ENCODE results near the gene MGMT. TPM values are rescaled to one million over a fixed set of nuclear protein-coding genes. Genes with fewer than 3 reads are reported as not detected.
"Not testable (repeated sequence)": the region's sequence is repeated elsewhere in the genome, so short reads cannot be mapped to it uniquely, and the experiment has no call there.

Gene MGMT
- total and polyA plus RNA-seq, 3 donors from 2014 or later = 32.8 to 40.7 (median 37.9) TPM

GRCh38 chr10:129421399-129422010, 45.5 kb upstream of the MGMT start:
- Histone ChIP-seq H3K27ac (no peak overlapping the region), H3K4me3 (no peak overlapping the region), H3K27me3 (no peaks in the 10 kb centered on the region), H3K36me3 (ENCODE audit: low read depth, missing control alignments) (no peaks in the 10 kb centered on the region), H3K4me1 (no peaks in the 10 kb centered on the region), H3K9me3 (no peaks in the 10 kb centered on the region)
- intact Hi-C loops (cut with DNase I; ENCODE audit: low total_unique reads) = no loop called here
- TF ChIP-seq CTCF (IDR thresholded peaks at IDR 0.05) = no peak
- TF ChIP-seq POLR2A (IDR thresholded peaks at IDR 0.05) = no peak
- 91 to 95% methylated on average over 10 of the region's 10 CpGs for WGBS, 2 donors
- no peak for DNase-seq

- Histone ChIP-seq H3K9me3 (no peaks in the 10 kb centered on the region), H3K4me1 (no peaks in the 10 kb centered on the region), H3K36me3 (ENCODE audit: low read depth, missing control alignments) (no peaks in the 10 kb centered on the region), H3K4me3 (no peak overlapping the region), H3K27me3 (no peaks in the 10 kb centered on the region), H3K27ac (no peak overlapping the region)
- no peak for TF ChIP-seq CTCF (IDR thresholded peaks at IDR 0.05)
- no peak for TF ChIP-seq POLR2A (IDR thresholded peaks at IDR 0.05)
- 32 to 40% methylated on average over 15 of the region's 15 CpGs for WGBS, 2 donors
- DNase-seq = no peak
- intact Hi-C loops (cut with DNase I; ENCODE audit: low total_unique reads) = no loop called here
Observed at GRCh38 chr10:129424978-129425377, 42.1 kb upstream of the MGMT start.

GRCh38 chr10:129426606-129427005, 40.4 kb upstream of the MGMT start:
- intact Hi-C loops (cut with DNase I; ENCODE audit: low total_unique reads) = no loop called here
- H3K27me3 ChIP-seq = no peaks in the 10 kb centered on the region
- no peak overlapping the region for H3K4me3 ChIP-seq
- no peak for TF ChIP-seq POLR2A (IDR thresholded peaks at IDR 0.05)
- TF ChIP-seq CTCF (IDR thresholded peaks at IDR 0.05) = no peak
- H3K4me1 ChIP-seq = no peaks in the 10 kb centered on the region
- WGBS, 2 donors = 46% methylated on average over 6 of the region's 6 CpGs
- no peak for DNase-seq
- no peaks in the 10 kb centered on the region for H3K9me3 ChIP-seq
- no peak overlapping the region for H3K27ac ChIP-seq
- no peaks in the 10 kb centered on the region for H3K36me3 ChIP-seq (ENCODE audit: low read depth, missing control alignments)

GRCh38 chr10:129433266-129433665, 33.8 kb upstream of the MGMT start:
- H3K36me3 ChIP-seq (ENCODE audit: low read depth, missing control alignments) = no peaks in the 10 kb centered on the region

GRCh38 chr10:129435724-129436123, 31.3 kb upstream of the MGMT start:
- intact Hi-C loops (cut with DNase I; ENCODE audit: low total_unique reads); DNase-seq; H3K9me3 ChIP-seq; H3K4me1 ChIP-seq; H3K27me3 ChIP-seq; H3K36me3 ChIP-seq (ENCODE audit: low read depth, missing control alignments); H3K4me3 ChIP-seq; H3K27ac ChIP-seq: not testable (repeated sequence)
- 85 to 93% methylated on average over 4 of the region's 4 CpGs for WGBS, 2 donors

More at GRCh38 chr10:129433266-129433665, 33.8 kb upstream of the MGMT start:
- no peak overlapping the region for H3K27ac ChIP-seq
- 88 to 94% methylated on average over 6 to 7 of the region's 7 CpGs for WGBS, 2 donors
- intact Hi-C loops (cut with DNase I; ENCODE audit: low total_unique reads) = no loop called here
- no peaks in the 10 kb centered on the region for H3K9me3 ChIP-seq
- H3K4me3 ChIP-seq = no peak overlapping the region
- no peaks in the 10 kb centered on the region for H3K4me1 ChIP-seq
- H3K27me3 ChIP-seq = no peaks in the 10 kb centered on the region
- TF ChIP-seq CTCF (IDR thresholded peaks at IDR 0.05) = no peak
- no peak for TF ChIP-seq POLR2A (IDR thresholded peaks at IDR 0.05)
- no peak for DNase-seq

All from testis (tissue), 3 donors.